AG04449 (cell line): ENCODE measurements around the gene FCER2.

Experiments
- CTCF ChIA-PET: fragments of 350-600 bp; formaldehyde crosslinking; extraction: SDS; loops from one replicate; lab custom pipeline; 2021; ENCODE audit warnings: antibody characterized with exemption; lab: Yijun Ruan, JAX
- POLR2A ChIA-PET: fragments of 400-600, 350-600 bp; formaldehyde crosslinking; extraction: SDS; loops from one replicate; lab custom pipeline; 2020; ENCODE audit warnings: antibody characterized with exemption, inconsistent platforms; lab: Yijun Ruan, JAX
- DNase-seq: peaks from one replicate; pipeline ENCODE4 v3.0.0-alpha.2; 2010; ENCODE audit warnings: low read depth, low spot score
- H3K4me3 ChIP-seq: 2 replicates; pipeline ENCODE4 v1.5.1; 2011; ENCODE audit warnings: low read depth, mild to moderate bottlenecking, control low read depth, low read length
- CTCF ChIP-seq: IDR thresholded peaks from one replicate; pipeline ENCODE4 v1.5.1; 2011; ENCODE audit warnings: mild to moderate bottlenecking, moderate library complexity, low read length, control low read depth, inconsistent platforms; ENCODE audit not compliant: insufficient read depth; ENCODE audit errors: missing control alignments

FCER2 gene

GRCh38 chr19:7640803-7641202, 61.1 kb downstream of the FCER2 start:
- no peak overlapping the region for H3K4me3 ChIP-seq
- POLR2A ChIA-PET = no interaction called here
- CTCF ChIA-PET = interaction anchor here (0.7 to 2.8 kb wide), 3 partner anchors 10 to 261 kb away, joined by 3 to 18 read pairs (median 3); no protein-coding TSS in a partner anchor

GRCh38 chr19:7639863-7640348, 62.0 kb downstream of the FCER2 start:
- no peak for DNase-seq
- TF ChIP-seq CTCF = no peak
- ChIA-PET CTCF (no interaction called here), POLR2A (no interaction called here)
- H3K4me3 ChIP-seq = no peak overlapping the region

More at GRCh38 chr19:7640803-7641202, 61.1 kb downstream of the FCER2 start:
- DNase-seq = no peak
- TF ChIP-seq CTCF = no peak

GRCh38 chr19:7638802-7639465, 63.0 kb downstream of the FCER2 start:
- CTCF ChIA-PET = interaction anchor here (0.8 to 1.8 kb wide), 2 partner anchors 13 to 42 kb away, joined by 4 to 12 read pairs; partner anchors contain the start of gene TRAPPC5
- TF ChIP-seq CTCF = no peak
- no peak overlapping the region for H3K4me3 ChIP-seq
- no peak for DNase-seq
- POLR2A ChIA-PET = no interaction called here
